OCI-LY3 (cell line): ENCODE results near the gene CACNA1G.

Experiments used
- CTCF ChIP-seq: fragments of 200-600, 300-600 bp; sonication (generic); IDR thresholded peaks from 2 replicates; pipeline ENCODE4 v1.5.1; 2014; ENCODE audit warnings: antibody characterized with exemption, low read length, low read depth
- EZH2phosphoT487 ChIP-seq: fragments of 200-600 bp; shearing (Covaris generic); IDR thresholded peaks from 2 replicates; pipeline ENCODE4 v1.6.1; 2018; ENCODE audit warnings: antibody characterized with exemption, mixed run types, low read depth

GRCh38 chr17:50590946-50591737 is 30.6 kb downstream of the CACNA1G start:
- TF ChIP-seq CTCF (no peak), EZH2phosphoT487 (no peak)
